ENCODE data around the gene TRAF2.

GRCh38 chr9:136965771-136966484 is 79.6 kb downstream of the TRAF2 start:
- TF ChIP-seq CTCF (IDR thresholded peaks at IDR 0.05) (no peak), POLR2A (IDR thresholded peaks at IDR 0.05) (no peak)

Data from right lobe of liver (tissue), 4 donors.